ENCODE data around the gene ADAMTS2. TPM values are rescaled to one million over a fixed set of nuclear protein-coding genes. Genes with fewer than 3 reads are reported as not detected.

ADAMTS2 gene
- total and polyA plus RNA-seq, 12 donors = 4.3 to 70.3 (median 22.4) TPM

- TF ChIP-seq POLR2A (IDR thresholded peaks at IDR 0.05) (no peak), CTCF (IDR thresholded peaks at IDR 0.05) (no peak)
- DNase-seq = no peak
- intact Hi-C loops (cut with DNase I) = no loop called here
- 72 to 84% (median 76%) methylated on average over 13 to 14 of the region's 14 CpGs for WGBS, 4 donors
- no peaks in the 10 kb centered on the region for H3K27me3 ChIP-seq
- H3K9me3 ChIP-seq (replicated peaks in 1 of 3) = no peaks in the 10 kb centered on the region
- H3K4me1 ChIP-seq (replicated peaks in 1 of 2) = no peaks in the 10 kb centered on the region
- no peak overlapping the region for H3K27ac ChIP-seq
- H3K4me3 ChIP-seq = no peak overlapping the region
- H3K36me3 ChIP-seq (replicated peaks in 1 of 2) = no peaks in the 10 kb centered on the region
These were observed 121.7 kb downstream of the ADAMTS2 start for GRCh38 chr5:179223528-179223927.

GRCh38 chr5:179222246-179223017 is 122.8 kb downstream of the ADAMTS2 start:
- 77 to 88% (median 82%) methylated on average over 6 to 9 of the region's 9 CpGs for WGBS, 4 donors
- Histone ChIP-seq H3K4me3 (no peak overlapping the region), H3K4me1 (replicated peaks in 1 of 2) (no peaks in the 10 kb centered on the region), H3K27ac (no peak overlapping the region), H3K9me3 (replicated peaks in 1 of 3) (no peaks in the 10 kb centered on the region), H3K27me3 (no peaks in the 10 kb centered on the region), H3K36me3 (replicated peaks in 1 of 2) (no peaks in the 10 kb centered on the region)
- TF ChIP-seq POLR2A (IDR thresholded peaks at IDR 0.05) (no peak), CTCF (IDR thresholded peaks at IDR 0.05) (no peak)
- intact Hi-C loops (cut with DNase I) = no loop called here
- no peak for DNase-seq

GRCh38 chr5:179221877-179222220 is 123.4 kb downstream of the ADAMTS2 start:
- Histone ChIP-seq H3K4me1 (replicated peaks in 1 of 2) (no peaks in the 10 kb centered on the region), H3K9me3 (replicated peaks in 1 of 3) (no peaks in the 10 kb centered on the region), H3K27ac (no peak overlapping the region), H3K27me3 (no peaks in the 10 kb centered on the region), H3K36me3 (replicated peaks in 1 of 2) (no peaks in the 10 kb centered on the region), H3K4me3 (no peak overlapping the region)
- TF ChIP-seq POLR2A (IDR thresholded peaks at IDR 0.05) (no peak), CTCF (IDR thresholded peaks at IDR 0.05) (no peak)
- WGBS, 4 donors = 75 to 93% (median 85%) methylated on average over 5 to 6 of the region's 6 CpGs
- DNase-seq = no peak
- intact Hi-C loops (cut with DNase I) = no loop called here

- H3K36me3 ChIP-seq (replicated peaks in 1 of 2) = no peaks in the 10 kb centered on the region
- 88 to 97% (median 91%) methylated on average over 7 to 14 of the region's 14 CpGs for WGBS, 4 donors
These were observed 123.9 kb downstream of the ADAMTS2 start for GRCh38 chr5:179221196-179221876.

More at GRCh38 chr5:179221196-179221876, 123.9 kb downstream of the ADAMTS2 start:
- intact Hi-C loops (cut with DNase I) = no loop called here
- Histone ChIP-seq H3K4me3 (no peak overlapping the region), H3K27me3 (no peaks in the 10 kb centered on the region), H3K27ac (no peak overlapping the region), H3K4me1 (replicated peaks in 1 of 2) (no peaks in the 10 kb centered on the region), H3K9me3 (replicated peaks in 1 of 3) (no peaks in the 10 kb centered on the region)
- no peak for TF ChIP-seq CTCF (IDR thresholded peaks at IDR 0.05)
- TF ChIP-seq POLR2A (IDR thresholded peaks at IDR 0.05) = no peak
- DNase-seq = no peak
